HG02870 (cell line): ENCODE data around the gene TUFT1.
"Not testable (repeated sequence)": the region's sequence is repeated elsewhere in the genome, so short reads cannot be mapped to it uniquely, and the experiment has no call there.

Source experiments
- ATAC-seq: cut with Tn5 transposase; IDR thresholded peaks from one replicate; pipeline ENCODE4 v1.9.1; 2021; ENCODE audit warnings: mild to moderate bottlenecking, moderate library complexity; ENCODE audit not compliant: unreplicated experiment

The TUFT1 gene

DNA sequence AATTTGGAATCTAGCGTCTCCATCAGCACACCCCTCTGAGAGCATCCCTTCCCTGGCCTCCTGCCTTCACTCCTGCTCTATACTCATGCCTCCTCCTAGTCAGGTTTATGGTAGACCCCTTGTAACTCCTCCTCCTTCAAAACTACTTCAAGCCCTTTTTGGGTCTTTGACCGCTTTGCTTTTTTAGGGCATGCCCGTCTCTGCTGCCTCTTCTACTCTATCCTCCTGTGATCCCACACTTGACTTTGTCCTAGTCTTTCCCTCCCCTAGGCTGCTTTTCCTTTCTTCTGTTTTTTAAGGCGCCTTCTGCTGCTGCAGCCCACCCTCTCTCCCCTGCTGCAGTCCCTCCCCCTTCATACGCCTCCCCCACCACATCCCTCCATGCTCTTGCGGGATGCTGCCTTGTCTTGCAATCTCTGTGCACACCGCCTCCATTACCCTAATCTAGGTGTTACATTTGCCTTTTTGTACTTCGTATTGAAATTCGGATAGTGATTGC is 73.2 kb downstream of the TUFT1 start:
- ATAC-seq: no peak

- ATAC-seq: no peak
Observed at GRCh38 chr1:151615711-151616504, 75.8 kb downstream of the TUFT1 start.

- no peak for ATAC-seq
Observed at GRCh38 chr1:151616505-151616849, 76.4 kb downstream of the TUFT1 start.

DNA sequence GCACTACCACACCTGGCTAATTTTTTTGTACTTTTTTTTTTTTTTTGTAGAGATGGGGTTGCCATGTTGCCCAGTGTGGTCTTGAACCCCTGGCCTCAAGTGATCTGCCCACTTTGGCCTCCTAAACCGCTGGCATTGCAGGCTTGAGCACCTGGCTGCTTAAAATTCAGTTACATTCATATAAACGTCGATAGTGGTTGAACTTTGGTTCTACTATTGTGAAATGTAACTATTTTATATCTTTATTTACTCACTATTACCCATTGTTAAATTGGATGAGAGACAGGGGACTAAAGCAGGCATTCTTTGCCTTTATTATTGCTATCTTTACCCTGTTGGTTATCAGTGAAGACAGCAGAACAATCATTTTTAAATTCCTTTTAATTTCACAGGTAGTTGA is 77.9 kb downstream of the TUFT1 start:
- ATAC-seq: no peak

DNA sequence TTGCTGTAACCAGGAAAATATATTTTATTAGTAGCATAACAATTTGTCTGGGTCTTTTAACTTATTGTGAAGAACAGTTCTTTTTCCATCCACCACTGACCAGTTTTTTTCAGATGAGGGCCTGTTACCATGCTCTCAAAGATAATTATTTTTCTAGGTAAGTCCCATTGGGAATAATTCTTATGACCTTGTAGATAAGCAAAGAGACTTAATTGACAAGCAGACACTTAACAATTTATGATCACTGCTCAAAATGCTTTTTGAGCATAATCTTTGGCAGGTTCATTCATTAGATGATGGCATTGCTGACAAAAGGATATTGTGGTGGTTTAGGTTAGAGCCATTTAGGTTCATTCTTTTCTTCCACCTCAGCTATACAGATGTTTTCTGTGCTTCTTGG is 78.4 kb downstream of the TUFT1 start:
- ATAC-seq: no peak

- not testable (repeated sequence) for ATAC-seq
Observed at GRCh38 chr1:151618996-151619395, 78.9 kb downstream of the TUFT1 start.

GRCh38 chr1:151619489-151620093 is 79.5 kb downstream of the TUFT1 start:
- ATAC-seq: no peak

DNA sequence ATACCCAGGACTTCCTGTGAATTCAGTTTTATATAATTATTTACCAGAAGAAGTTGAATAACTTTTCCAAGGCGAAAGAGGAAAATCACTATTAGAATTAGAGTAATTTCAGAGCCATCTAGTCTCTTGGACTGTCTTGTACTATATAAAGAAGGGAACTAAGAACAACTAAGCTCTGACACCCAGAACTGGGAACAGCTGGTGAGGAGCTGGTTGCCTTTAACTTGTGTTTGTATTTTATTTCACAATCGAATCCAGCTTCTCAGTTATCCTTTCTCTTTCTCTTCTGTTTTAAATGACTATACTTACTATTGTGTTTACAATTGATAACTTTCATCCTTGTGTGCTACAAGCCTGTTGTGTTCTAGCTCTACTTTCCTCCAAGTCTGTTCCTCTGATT is 80.2 kb downstream of the TUFT1 start:
- ATAC-seq: no peak

DNA sequence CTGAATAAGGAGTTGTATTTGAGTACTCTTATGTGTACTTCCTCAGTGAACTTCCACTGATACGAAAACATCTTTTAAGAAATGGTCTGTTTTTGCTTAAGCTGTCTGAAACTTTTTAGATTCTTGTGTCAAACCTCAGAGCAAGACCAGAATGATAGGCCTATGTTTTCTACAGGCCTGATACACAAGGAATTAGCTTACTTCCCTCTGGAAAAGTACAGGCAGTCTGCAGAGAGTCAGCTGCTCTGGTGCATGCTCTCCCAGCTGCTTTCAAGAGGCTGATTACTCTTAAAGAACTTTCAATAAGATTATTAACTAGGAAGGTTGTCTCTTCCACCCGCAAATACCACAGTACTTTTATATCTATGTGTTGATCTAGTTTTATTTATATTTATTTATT is 81.2 kb downstream of the TUFT1 start:
- no peak for ATAC-seq

GRCh38 chr1:151624783-151625182 is 84.7 kb downstream of the TUFT1 start:
- no peak for ATAC-seq

GRCh38 chr1:151626740-151627334 is 86.7 kb downstream of the TUFT1 start:
- ATAC-seq: no peak

- ATAC-seq: no peak
Observed at GRCh38 chr1:151629278-151629677, 89.2 kb downstream of the TUFT1 start.
